Type B pancreatic cell (in vitro differentiated cells): ENCODE measurements around the gene TMCC3. TPM values are rescaled to one million over a fixed set of nuclear protein-coding genes. Genes with fewer than 3 reads are reported as not detected.

Experiments
- DNase-seq: peaks from one replicate; pipeline ENCODE4 v3.0.0; 2021; ENCODE audit warnings: mixed read lengths; ENCODE audit not compliant: unreplicated experiment; ENCODE audit errors: extremely low spot score
- H3K27ac Mint-ChIP-seq: 2 replicates; pipeline ENCODE4 v1.8.0; 2021; ENCODE audit warnings: mild to moderate bottlenecking, mixed read lengths
- H3K27me3 Mint-ChIP-seq: 2 replicates; pipeline ENCODE4 v1.8.0; 2021; ENCODE audit warnings: mixed read lengths
- H3K36me3 Mint-ChIP-seq: 2 replicates; pipeline ENCODE4 v1.8.0; 2021; ENCODE audit warnings: mixed read lengths
- H3K4me1 Mint-ChIP-seq: one replicate; pipeline ENCODE4 v1.8.0; 2021; ENCODE audit warnings: mixed read lengths; ENCODE audit not compliant: unreplicated experiment
- H3K4me3 Mint-ChIP-seq: 2 replicates; pipeline ENCODE4 v1.8.0; 2021; ENCODE audit warnings: mild to moderate bottlenecking, mixed read lengths
- H3K9me3 Mint-ChIP-seq: 2 replicates; pipeline ENCODE4 v1.8.0; 2021; ENCODE audit warnings: mixed read lengths
- CTCF ChIP-seq: fragments of 200-600 bp; sonication (generic); conservative IDR thresholded peaks from 2 replicates; pipeline ENCODE4 v1.5.0; 2021; ENCODE audit warnings: antibody characterized with exemption, mild to moderate bottlenecking
- microRNA-seq: library from miRNA; unstranded; fragments of <30 nt; microRNA quantifications from one replicate; pipeline ENCODE4, GENCODE V29; 2020
- total RNA-seq: library from RNA; stranded (reverse); gene quantifications from 2 replicates; pipeline ENCODE4 v1.2.1, GENCODE V29; 2021; ENCODE audit warnings: low replicate concordance

TMCC3 gene
- total RNA-seq, 1 donor from 2014 or later, result 14.1 TPM

- Mint-ChIP-seq H3K27ac (no peak overlapping the region), H3K9me3 (no peaks in the 10 kb centered on the region), H3K4me3 (no peak overlapping the region), H3K27me3 (peaks cover 23% of the 10 kb centered on the region), H3K36me3 (no peaks in the 10 kb centered on the region), H3K4me1 (peaks cover 23% of the 10 kb centered on the region)
- peak; percentile 93 for TF ChIP-seq CTCF
- DNase-seq, result peak; percentile 81
These were observed 117.6 kb downstream of the TMCC3 start for GRCh38 chr12:94532490-94533422.

GRCh38 chr12:94531196-94531720 lies 119.1 kb downstream of the TMCC3 start:
- H3K36me3 Mint-ChIP-seq, result no peaks in the 10 kb centered on the region
- H3K4me3 Mint-ChIP-seq, result no peak overlapping the region
- H3K27me3 Mint-ChIP-seq, result peaks cover 20% of the 10 kb centered on the region
- peaks cover 20% of the 10 kb centered on the region for H3K4me1 Mint-ChIP-seq
- DNase-seq, result no peak
- no peak for TF ChIP-seq CTCF
- H3K9me3 Mint-ChIP-seq, result no peaks in the 10 kb centered on the region
- no peak overlapping the region for H3K27ac Mint-ChIP-seq

DNA sequence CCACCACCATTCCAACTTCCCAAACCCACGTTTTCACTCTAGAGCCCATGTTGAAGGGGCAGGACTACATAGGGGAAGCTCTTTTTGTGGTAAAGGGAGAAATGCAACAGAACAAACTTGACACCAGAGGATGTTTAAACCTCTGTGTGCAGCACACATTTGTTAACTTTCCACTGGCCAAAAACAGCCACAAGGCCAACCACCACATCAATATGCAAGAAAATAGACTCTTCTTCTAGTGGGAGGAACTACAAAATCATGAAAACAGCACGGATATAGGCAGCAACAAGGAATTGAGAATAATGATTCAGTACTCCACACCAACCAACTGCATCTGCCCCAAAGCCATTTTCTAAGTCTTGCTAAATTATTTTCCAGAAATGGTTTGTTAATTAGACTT lies 124.4 kb downstream of the TMCC3 start:
- H3K36me3 Mint-ChIP-seq, result no peaks in the 10 kb centered on the region
- H3K27ac Mint-ChIP-seq, result no peak overlapping the region
- H3K4me1 Mint-ChIP-seq, result no peaks in the 10 kb centered on the region

More for the DNA sequence above, 124.4 kb downstream of the TMCC3 start:
- no peak for DNase-seq
- no peaks in the 10 kb centered on the region for H3K9me3 Mint-ChIP-seq
- no peak overlapping the region for H3K4me3 Mint-ChIP-seq
- no peak for TF ChIP-seq CTCF
- peaks cover 29% of the 10 kb centered on the region for H3K27me3 Mint-ChIP-seq

Small RNA genes lying within 50 kb of the gene (microRNA-seq; reads per million reads assigned to microRNA genes)
- gene MIR5700, result not detected

Other genes starting within 250 kb of the TMCC3 start
- gene CEP83, start 190.7 kb downstream of the TMCC3 start, total RNA-seq, result 9.7 and 22.1 TPM in 2 replicates